Coronary artery (tissue), 2 donors: Measurements from ENCODE around the gene IRX5.

Source experiments
- DNase-seq: peaks from one replicate; pipeline ENCODE4 v3.0.0-alpha.2; 2017; ENCODE audit warnings: low spot score
- H3K27ac ChIP-seq, 2 donors: fragments of 200-600 bp; sonication (generic); one replicate each; pipeline ENCODE4 v1.5.1; 2016 to 2019
- H3K4me3 ChIP-seq: fragments of 200-600 bp; sonication (generic); 2 replicates; pipeline ENCODE4 v1.5.1; 2016; ENCODE audit warnings: mild to moderate bottlenecking, moderate library complexity
- TF ChIP-seq, protein P1 (sequence below): fragments of 200-600 bp; sonication (generic); IDR thresholded peaks from one replicate; pipeline ENCODE4 v1.5.1; 2019; ENCODE audit warnings: antibody characterized with exemption

The IRX5 gene

DNA sequence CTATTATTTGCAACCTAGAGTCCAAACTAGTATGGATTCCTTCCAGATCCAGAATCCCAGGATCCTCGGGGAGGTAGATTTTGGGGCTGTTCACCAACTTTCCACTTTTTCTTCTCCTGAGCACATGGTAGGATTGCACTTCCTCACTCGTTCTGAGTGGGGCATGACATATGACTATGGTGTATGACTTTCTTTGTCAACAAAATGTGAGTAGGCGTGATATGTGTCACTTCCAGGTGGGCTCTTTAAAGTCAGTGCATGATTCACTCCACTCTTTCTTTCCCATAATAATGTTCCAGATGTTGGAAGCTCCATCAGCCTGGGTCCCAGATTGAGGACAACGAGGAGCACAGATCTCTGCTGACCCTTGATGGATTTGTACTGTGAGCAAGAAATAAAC is 21.5 kb downstream of the IRX5 start:
- no peak overlapping the region for H3K27ac ChIP-seq
- DNase-seq: no peak
- TF ChIP-seq, protein P1, sequence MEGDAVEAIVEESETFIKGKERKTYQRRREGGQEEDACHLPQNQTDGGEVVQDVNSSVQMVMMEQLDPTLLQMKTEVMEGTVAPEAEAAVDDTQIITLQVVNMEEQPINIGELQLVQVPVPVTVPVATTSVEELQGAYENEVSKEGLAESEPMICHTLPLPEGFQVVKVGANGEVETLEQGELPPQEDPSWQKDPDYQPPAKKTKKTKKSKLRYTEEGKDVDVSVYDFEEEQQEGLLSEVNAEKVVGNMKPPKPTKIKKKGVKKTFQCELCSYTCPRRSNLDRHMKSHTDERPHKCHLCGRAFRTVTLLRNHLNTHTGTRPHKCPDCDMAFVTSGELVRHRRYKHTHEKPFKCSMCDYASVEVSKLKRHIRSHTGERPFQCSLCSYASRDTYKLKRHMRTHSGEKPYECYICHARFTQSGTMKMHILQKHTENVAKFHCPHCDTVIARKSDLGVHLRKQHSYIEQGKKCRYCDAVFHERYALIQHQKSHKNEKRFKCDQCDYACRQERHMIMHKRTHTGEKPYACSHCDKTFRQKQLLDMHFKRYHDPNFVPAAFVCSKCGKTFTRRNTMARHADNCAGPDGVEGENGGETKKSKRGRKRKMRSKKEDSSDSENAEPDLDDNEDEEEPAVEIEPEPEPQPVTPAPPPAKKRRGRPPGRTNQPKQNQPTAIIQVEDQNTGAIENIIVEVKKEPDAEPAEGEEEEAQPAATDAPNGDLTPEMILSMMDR: no peak
- no peak overlapping the region for H3K4me3 ChIP-seq

DNA sequence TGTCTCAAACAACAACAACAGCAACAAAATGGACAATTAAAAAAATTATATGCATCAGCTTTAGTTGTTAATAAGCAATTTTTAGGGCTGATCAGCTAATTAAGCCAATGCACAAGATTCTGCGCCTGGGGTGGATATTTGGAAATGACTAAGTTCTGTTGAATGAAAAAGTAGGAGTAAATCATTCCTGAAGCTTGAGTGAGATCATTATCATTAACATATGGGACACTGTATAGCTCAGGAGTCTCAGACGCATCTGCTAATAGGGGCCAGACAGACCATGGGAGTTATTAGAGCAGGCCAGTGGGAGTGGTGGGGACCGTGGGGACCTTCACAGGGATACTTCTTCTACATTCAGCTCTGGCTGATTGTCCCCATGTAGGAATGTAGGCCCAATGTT is 22.8 kb downstream of the IRX5 start:
- Histone ChIP-seq H3K27ac (no peak overlapping the region), H3K4me3 (no peak overlapping the region)
- no peak for DNase-seq
- TF ChIP-seq, protein P1: no peak

DNA sequence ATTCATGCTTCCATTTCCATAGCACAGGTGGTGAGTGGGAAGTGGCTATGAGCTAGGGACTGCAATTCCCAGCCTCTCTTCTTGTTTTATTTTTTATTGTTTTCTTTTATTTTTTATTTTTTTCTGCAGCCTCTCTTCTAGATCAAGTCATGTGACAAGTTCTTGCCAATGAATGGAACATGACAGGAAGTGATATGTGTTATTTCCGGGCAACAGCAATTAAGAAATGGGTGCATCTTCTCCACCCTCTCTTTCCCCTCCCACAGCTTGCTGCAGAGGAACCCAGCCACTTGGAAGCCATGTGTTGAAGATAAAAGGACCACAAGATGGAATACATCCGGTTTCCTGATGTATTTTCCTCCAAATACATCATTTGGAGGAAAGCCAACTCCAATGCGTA is 23.6 kb downstream of the IRX5 start:
- TF ChIP-seq, protein P1: no peak
- H3K4me3 ChIP-seq: no peak overlapping the region
- no peak for DNase-seq
- no peak overlapping the region for H3K27ac ChIP-seq

DNA sequence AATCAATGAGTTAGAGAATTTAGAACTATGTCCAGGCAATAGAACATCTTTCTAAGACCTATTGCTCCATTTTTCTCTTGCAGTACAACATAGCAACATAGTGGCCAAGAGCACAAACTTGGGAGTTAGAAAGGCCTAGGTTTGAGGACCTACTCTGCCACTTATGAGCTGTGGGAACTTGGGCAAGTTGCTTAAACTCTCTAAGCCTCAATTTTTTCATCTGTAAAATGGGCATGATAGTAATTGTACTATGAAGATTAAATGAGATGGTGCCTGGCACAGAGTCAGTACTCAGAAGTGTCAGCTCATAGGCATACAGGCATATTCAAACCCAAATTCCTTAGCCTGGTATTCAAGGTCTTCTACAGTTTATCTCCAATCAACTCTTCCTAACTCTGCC is 25.1 kb downstream of the IRX5 start:
- DNase-seq: no peak
- H3K27ac ChIP-seq: no peak overlapping the region
- TF ChIP-seq, protein P1: no peak
- H3K4me3 ChIP-seq: no peak overlapping the region

DNA sequence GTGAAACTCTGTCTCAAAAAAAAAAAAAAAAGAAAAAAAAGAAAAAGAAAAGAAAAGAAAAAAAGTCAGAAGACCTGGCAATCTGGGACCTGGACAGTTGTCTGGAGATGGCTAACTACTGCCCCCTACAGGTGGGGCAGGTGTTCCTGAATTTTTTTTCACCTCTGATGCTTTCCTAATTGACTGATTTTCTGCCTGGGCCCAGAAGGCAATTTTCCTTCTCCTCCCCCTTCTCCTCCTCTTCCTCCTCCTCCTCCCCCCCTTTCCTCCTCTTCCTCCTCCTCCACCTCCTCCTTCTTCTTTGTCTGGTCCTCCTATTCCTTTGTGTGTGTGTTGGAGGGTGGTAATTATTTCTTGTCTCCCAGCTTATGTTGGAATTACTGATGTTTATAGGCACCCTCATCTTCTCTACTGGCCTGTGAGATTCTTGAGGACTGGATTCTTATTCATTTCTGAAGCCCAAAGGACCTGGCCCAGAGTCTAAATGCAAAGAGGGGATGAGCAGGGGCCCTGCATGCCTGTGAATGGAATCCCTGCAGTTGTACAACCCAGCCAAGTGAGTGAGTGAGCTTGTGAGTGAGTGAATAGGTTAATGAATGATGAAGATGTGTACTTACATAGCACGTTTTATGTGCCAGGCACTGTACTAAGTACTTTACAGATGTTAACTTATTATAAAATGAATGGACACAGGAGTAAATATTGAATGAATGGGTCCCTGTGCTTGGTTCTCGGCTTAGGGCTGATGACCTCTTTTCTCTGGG is 26.9 kb downstream of the IRX5 start:
- H3K27ac ChIP-seq: no peak overlapping the region
- TF ChIP-seq, protein P1: no peak
- DNase-seq: no peak
- H3K4me3 ChIP-seq: no peak overlapping the region

DNA sequence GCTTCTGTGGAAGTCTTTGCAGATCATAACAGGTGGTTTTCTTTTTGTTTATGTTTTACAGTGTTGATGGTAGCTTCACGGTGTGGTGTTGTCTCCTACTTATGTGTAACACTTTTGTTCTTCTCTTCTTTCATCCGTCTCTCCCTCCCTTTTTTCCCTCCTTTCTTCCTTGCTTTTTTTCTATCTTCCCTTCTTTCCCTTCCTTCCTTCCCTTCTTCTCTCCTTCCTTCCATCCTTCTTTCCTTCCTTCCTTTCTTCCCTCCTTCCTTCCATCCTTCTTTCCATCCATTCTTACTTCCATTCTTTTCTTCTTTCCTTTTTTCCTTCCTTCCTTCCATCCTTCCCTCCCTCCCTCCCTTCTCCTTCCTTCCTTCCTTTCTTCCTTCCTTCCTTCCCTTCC is 31.4 kb downstream of the IRX5 start:
- TF ChIP-seq, protein P1: no peak
- Histone ChIP-seq H3K4me3 (no peak overlapping the region), H3K27ac (no peak overlapping the region)
- no peak for DNase-seq

DNA sequence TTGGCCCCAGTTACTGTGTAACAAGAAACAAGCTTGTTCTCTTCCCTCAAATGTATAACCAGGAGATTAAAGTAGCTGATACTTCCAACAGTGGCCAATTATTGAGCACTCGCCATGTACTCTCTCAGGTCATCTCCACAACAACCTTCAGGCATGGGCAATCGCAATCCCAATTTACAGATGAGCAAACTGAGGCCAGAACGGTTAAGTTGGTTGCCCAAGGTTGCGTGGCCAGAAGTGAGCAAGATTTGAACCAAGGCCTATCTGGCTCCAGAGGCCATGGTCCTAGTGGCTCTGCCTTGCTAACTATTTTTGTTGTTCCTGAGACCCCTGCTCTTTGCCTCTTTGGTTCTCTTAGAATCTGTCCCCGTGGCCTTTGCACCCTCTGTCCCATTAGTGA is 33.6 kb downstream of the IRX5 start:
- no peak overlapping the region for H3K27ac ChIP-seq
- TF ChIP-seq, protein P1: no peak
- no peak for DNase-seq

More for the DNA sequence above, 33.6 kb downstream of the IRX5 start:
- H3K4me3 ChIP-seq: no peak overlapping the region
